Progenitor cell of endocrine pancreas (in vitro differentiated cells): ENCODE results near the gene ARHGAP6. TPM values are rescaled to one million over a fixed set of nuclear protein-coding genes. Genes with fewer than 3 reads are reported as not detected.

ENCODE experiments used
- DNase-seq: peaks from one replicate; pipeline ENCODE4 v3.0.0; 2021; ENCODE audit warnings: low spot score; ENCODE audit not compliant: unreplicated experiment
- H3K27ac Mint-ChIP-seq: 2 replicates; pipeline ENCODE4 v1.8.0; 2021; ENCODE audit warnings: mild to moderate bottlenecking, moderate library complexity, mixed read lengths
- H3K27me3 Mint-ChIP-seq: 2 replicates; pipeline ENCODE4 v1.8.0; 2021; ENCODE audit warnings: mixed read lengths
- H3K36me3 Mint-ChIP-seq: 2 replicates; pipeline ENCODE4 v1.8.0; 2022; ENCODE audit warnings: mixed read lengths; ENCODE audit not compliant: insufficient read depth
- H3K4me1 Mint-ChIP-seq: 2 replicates; pipeline ENCODE4 v1.8.0; 2021; ENCODE audit warnings: low read depth, mixed read lengths
- H3K4me3 Mint-ChIP-seq: 2 replicates; pipeline ENCODE4 v1.8.0; 2021; ENCODE audit warnings: low read depth, mild to moderate bottlenecking, moderate library complexity, mixed read lengths
- H3K9me3 Mint-ChIP-seq: 2 replicates; pipeline ENCODE4 v1.8.0; 2021; ENCODE audit warnings: low read depth, mixed read lengths
- CTCF ChIP-seq: fragments of 200-600 bp; sonication (generic); IDR thresholded peaks from one replicate; pipeline ENCODE4 v1.5.0; 2021; ENCODE audit warnings: antibody characterized with exemption, mild to moderate bottlenecking; ENCODE audit not compliant: unreplicated experiment
- total RNA-seq: library from RNA; stranded (reverse); gene quantifications from 2 replicates; pipeline ENCODE4 v1.2.1, GENCODE V29; 2021

Gene ARHGAP6
- total RNA-seq, 1 donor from 2014 or later, result 1.9 TPM

- Mint-ChIP-seq H3K4me3 (no peak overlapping the region), H3K9me3 (peaks cover 14% of the 10 kb centered on the region), H3K27me3 (no peaks in the 10 kb centered on the region), H3K36me3 (no peaks in the 10 kb centered on the region), H3K27ac (no peak overlapping the region), H3K4me1 (no peaks in the 10 kb centered on the region)
- no peak for DNase-seq
- TF ChIP-seq CTCF, result no peak
Observed at GRCh38 chrX:11285651-11286050, 380.1 kb downstream of the ARHGAP6 start.

- TF ChIP-seq CTCF, result no peak
- Mint-ChIP-seq H3K9me3 (peaks cover 16% of the 10 kb centered on the region), H3K27ac (no peak overlapping the region), H3K4me3 (no peak overlapping the region), H3K36me3 (no peaks in the 10 kb centered on the region), H3K4me1 (no peaks in the 10 kb centered on the region), H3K27me3 (no peaks in the 10 kb centered on the region)
- no peak for DNase-seq
Observed at GRCh38 chrX:11282043-11282442, 383.7 kb downstream of the ARHGAP6 start.

GRCh38 chrX:11273544-11273943 lies 392.2 kb downstream of the ARHGAP6 start:
- Mint-ChIP-seq H3K9me3 (peaks cover 15% of the 10 kb centered on the region), H3K36me3 (no peaks in the 10 kb centered on the region), H3K27me3 (no peaks in the 10 kb centered on the region), H3K4me3 (no peak overlapping the region), H3K27ac (no peak overlapping the region), H3K4me1 (no peaks in the 10 kb centered on the region)
- TF ChIP-seq CTCF, result no peak
- no peak for DNase-seq

- Mint-ChIP-seq H3K4me1 (no peaks in the 10 kb centered on the region), H3K36me3 (no peaks in the 10 kb centered on the region), H3K4me3 (no peak overlapping the region), H3K27ac (no peak overlapping the region), H3K9me3 (peaks cover 12% of the 10 kb centered on the region), H3K27me3 (no peaks in the 10 kb centered on the region)
- TF ChIP-seq CTCF, result no peak
- DNase-seq, result no peak
Observed at GRCh38 chrX:11272863-11273262, 392.9 kb downstream of the ARHGAP6 start.

GRCh38 chrX:11272290-11272689 lies 393.4 kb downstream of the ARHGAP6 start:
- DNase-seq, result no peak
- TF ChIP-seq CTCF, result no peak
- no peaks in the 10 kb centered on the region for H3K36me3 Mint-ChIP-seq
- H3K4me1 Mint-ChIP-seq, result no peaks in the 10 kb centered on the region
- H3K9me3 Mint-ChIP-seq, result peaks cover 13% of the 10 kb centered on the region
- H3K27me3 Mint-ChIP-seq, result no peaks in the 10 kb centered on the region
- no peak overlapping the region for H3K27ac Mint-ChIP-seq
- H3K4me3 Mint-ChIP-seq, result no peak overlapping the region
